Large intestine (tissue), 3 donors: ENCODE data around the gene HDAC4. TPM values are rescaled to one million over a fixed set of nuclear protein-coding genes. Genes with fewer than 3 reads are reported as not detected.

Experiments
- DNase-seq, 2 donors: peaks; one replicate each; pipeline versions ENCODE4 v3.0.0 to v3.0.0-alpha.2; 2013
- H3K27ac ChIP-seq: one replicate; pipeline ENCODE4 v1.5.1; 2013; ENCODE audit warnings: low read length
- H3K27me3 ChIP-seq: 2 replicates; pipeline ENCODE4 v1.6.1; 2013; ENCODE audit warnings: low read length; ENCODE audit not compliant: control insufficient read depth, insufficient read depth
- H3K36me3 ChIP-seq: 2 replicates; pipeline ENCODE4 v1.6.1; 2013; ENCODE audit warnings: low read length; ENCODE audit not compliant: control insufficient read depth, insufficient read depth
- H3K4me1 ChIP-seq: one replicate; pipeline ENCODE4 v1.6.1; 2013; ENCODE audit warnings: low read length; ENCODE audit not compliant: control insufficient read depth, insufficient read depth
- H3K4me3 ChIP-seq: one replicate; pipeline ENCODE4 v1.5.1; 2013; ENCODE audit warnings: low read length
- H3K9me3 ChIP-seq: one replicate; pipeline ENCODE4 v1.6.1; 2013; ENCODE audit warnings: mild to moderate bottlenecking, low read depth, low read length, moderate library complexity; ENCODE audit not compliant: control insufficient read depth
- WGBS: methylation state at CpG from one replicate; pipeline ENCODE4 v1.1.5; 2013; ENCODE audit warnings: low lambda C conversion rate; ENCODE audit not compliant: insufficient coverage; 5-methylcytosine and 5-hydroxymethylcytosine counted together
- polyA plus RNA-seq: library from polyadenylated mRNA; unstranded; fragments of 120-200 nt; gene quantifications from one replicate; pipeline ENCODE4 v1.2.1, GENCODE V29; 2013

The HDAC4 gene
- polyA plus RNA-seq, 1 donor = 10.7 TPM

DNA sequence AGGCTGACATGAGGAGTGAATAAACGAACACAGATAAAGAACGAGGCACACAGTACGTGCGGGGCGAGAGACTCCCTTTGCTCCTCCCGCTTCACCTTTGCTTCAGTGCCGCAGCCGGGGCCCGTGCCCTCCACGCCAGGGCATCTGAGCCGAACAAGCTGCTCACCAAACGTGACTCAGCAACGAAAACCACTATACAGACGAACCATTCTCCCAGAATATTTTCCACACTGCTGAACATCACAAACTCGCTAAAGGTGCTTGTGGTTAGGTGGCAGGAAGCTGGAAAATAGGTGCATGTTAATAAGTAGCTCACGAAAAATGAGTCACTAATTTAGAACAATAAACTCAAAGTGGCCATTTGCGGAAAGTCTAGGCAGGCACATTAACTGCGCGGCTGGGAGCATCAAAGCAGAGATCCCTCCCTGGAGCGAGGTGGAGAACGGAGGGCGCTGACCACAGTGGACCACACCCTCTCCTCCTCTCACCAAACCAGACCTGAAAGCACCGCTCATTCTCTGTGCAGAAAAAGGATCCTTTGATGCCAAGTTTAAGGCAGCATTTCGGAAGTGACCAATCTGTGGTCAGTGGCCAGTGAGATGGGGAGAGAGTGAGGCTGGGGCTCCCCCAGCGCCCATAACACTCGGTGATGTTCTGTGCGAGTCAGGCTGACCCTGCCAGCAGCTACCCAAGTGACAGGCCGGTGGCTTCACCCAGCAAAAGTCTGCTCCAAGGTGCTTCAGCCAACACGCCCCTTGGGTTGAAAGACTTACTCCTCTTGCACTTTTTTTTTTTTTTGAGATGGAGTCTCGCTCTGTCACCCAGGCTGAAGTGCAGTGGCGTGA, 153.2 kb downstream of the HDAC4 start:
- H3K27me3 ChIP-seq = no peaks in the 10 kb centered on the region
- H3K36me3 ChIP-seq = no peaks in the 10 kb centered on the region
- WGBS = no CpG with 5 or more reads among the region's 31 CpGs
- H3K4me3 ChIP-seq = no peak overlapping the region
- no peak overlapping the region for H3K27ac ChIP-seq
- H3K4me1 ChIP-seq = peaks cover 11% of the 10 kb centered on the region
- no peak for DNase-seq
- H3K9me3 ChIP-seq = no peaks in the 10 kb centered on the region

DNA sequence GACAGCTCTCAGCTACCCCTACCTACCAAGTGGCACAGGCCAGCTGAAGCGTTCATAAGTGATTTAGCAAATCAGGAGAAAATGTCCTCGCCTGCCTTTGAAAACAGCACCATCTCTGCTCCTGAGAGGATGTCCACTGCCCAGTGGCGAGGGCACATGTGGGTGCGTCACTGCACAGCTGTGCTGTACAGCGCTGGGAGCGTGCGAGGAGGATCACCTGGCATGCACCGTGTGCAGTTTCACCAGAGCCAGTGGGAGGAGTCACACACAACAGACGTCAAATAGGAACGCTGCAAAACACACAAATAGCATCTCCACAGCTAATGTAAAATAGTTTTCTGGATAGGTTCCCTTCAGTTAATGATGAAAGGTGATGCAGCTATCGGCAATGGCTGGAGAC, 154.1 kb downstream of the HDAC4 start:
- Histone ChIP-seq H3K4me1 (peaks cover 11% of the 10 kb centered on the region), H3K36me3 (no peaks in the 10 kb centered on the region), H3K9me3 (no peaks in the 10 kb centered on the region), H3K27me3 (no peaks in the 10 kb centered on the region), H3K27ac (peak overlapping the region; percentile 33), H3K4me3 (no peak overlapping the region)
- no peak for DNase-seq
- no CpG with 5 or more reads among the region's 11 CpGs for WGBS

DNA sequence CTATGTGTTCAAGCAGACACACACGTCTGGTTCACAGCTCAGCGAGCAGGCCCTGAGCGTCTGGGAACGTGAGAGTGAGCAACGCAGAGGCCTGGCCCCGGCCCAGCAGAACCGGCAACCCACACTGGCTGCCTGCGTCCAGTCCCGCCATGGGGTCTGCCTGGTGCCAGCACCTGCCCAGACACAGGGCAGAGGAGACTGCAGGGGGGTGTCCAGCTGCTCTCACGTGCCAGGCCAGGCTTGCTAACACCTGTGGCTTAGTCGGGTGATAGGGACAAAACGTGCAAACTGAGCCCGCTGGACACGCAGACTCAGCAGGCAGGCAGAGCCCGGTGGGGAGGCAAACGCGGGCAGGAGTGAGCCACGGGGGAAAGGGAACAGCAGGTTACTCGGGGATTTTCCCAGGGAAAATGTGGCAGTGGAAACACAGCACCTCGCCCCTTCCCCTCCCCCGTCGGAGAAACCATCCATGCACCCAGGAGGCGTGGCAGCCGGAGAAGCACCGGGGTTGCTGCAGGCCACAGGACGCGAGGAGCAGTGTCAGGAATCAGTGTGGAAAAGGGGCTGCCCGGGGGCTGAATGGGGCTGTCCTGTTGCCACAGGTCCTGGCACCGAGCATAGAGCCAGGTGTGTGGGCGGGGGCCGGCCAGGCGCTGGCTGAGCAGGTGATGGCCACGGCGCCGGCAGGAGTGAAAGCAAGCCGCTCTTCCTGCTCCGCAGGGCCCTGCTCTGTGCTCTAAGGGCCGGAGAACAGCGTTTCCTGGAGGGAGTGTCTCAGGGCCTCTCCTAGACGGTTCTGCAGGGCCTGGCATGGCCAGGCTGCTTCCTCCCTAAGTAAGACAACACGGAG, 154.7 kb downstream of the HDAC4 start:
- Histone ChIP-seq H3K36me3 (no peaks in the 10 kb centered on the region), H3K27me3 (no peaks in the 10 kb centered on the region), H3K4me1 (peaks cover 11% of the 10 kb centered on the region), H3K27ac (peak overlapping the region; percentile 33), H3K9me3 (no peaks in the 10 kb centered on the region), H3K4me3 (peak overlapping the region; percentile 21)
- DNase-seq = peak in 1 of 2 donors; percentile 47
- WGBS = no CpG with 5 or more reads among the region's 41 CpGs

DNA sequence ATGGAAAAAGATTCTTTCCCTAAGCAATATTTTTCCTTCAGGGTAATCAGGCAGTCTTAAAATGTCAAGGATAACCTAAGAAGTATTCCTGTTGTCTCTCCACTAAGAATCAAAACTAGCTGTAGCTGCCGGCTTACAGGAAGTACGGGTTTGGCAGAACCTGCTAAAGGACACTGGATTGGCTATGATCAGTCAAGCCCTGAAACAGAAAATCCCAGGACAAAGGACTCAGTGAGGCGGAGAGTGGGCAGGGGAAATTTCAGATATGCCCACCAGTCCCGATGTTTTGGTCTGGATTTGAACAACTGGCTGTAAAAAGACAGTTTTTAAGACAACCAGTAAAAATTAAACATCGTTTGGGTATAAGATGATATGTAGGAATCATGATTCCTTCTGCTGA, 155.7 kb downstream of the HDAC4 start:
- WGBS = no CpG with 5 or more reads among the region's 5 CpGs
- DNase-seq = no peak
- Histone ChIP-seq H3K4me3 (no peak overlapping the region), H3K9me3 (no peaks in the 10 kb centered on the region), H3K36me3 (no peaks in the 10 kb centered on the region), H3K27ac (no peak overlapping the region), H3K27me3 (no peaks in the 10 kb centered on the region), H3K4me1 (peaks cover 11% of the 10 kb centered on the region)

DNA sequence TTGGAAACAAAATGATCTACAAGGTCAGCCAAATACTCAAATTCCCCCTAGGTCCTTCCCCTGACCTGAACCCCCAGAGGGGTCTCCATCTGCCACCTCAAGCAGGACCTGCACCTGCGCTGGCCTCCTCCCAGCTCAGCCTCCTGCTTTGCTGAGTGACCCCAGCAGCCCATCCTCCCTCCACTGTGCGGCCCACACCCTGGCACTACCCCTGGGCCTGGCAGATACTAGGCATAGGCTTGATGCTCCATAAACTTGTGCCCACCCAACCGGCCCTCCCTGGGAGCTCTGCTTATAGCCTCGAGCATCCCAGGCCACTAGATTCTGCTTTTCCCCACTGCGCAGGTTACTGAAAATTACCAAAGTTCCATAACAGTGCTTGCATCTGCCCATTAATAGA, 156.2 kb downstream of the HDAC4 start:
- no CpG with 5 or more reads among the region's 5 CpGs for WGBS
- H3K4me1 ChIP-seq = peaks cover 11% of the 10 kb centered on the region

DNA sequence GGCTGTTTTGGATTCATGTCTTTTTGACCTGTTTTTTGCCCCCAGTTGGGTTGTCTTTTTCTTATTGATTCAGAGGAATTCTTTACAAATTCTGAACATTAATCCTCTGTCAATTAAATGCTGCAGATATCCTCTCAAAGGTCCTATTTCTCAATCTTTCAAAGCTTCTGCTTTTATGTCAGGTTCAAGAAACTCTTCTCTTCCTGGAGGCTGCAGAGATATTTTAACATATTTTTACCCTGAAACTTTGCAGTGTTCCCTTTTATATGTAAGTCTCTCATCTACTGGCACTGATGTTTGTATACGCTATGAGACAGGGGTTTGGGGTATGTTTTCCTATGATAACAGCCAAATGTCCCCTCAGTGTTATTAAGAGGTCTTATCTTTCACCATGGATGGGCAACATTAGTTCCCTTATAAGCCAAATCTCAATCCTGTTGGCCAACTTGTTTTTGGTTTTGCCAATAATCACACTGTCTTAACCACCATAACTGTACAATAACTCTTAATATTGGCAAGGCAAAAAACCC, 159.3 kb downstream of the HDAC4 start:
- H3K36me3 ChIP-seq = no peaks in the 10 kb centered on the region
- no peak overlapping the region for H3K4me3 ChIP-seq
- H3K27ac ChIP-seq = no peak overlapping the region
- WGBS = 100% methylated on average over 1 of the region's 1 CpG
- H3K4me1 ChIP-seq = peaks cover 7% of the 10 kb centered on the region
- H3K27me3 ChIP-seq = no peaks in the 10 kb centered on the region
- H3K9me3 ChIP-seq = no peaks in the 10 kb centered on the region
- no peak for DNase-seq

More for the DNA sequence above, 156.2 kb downstream of the HDAC4 start:
- no peaks in the 10 kb centered on the region for H3K9me3 ChIP-seq
- H3K27ac ChIP-seq = no peak overlapping the region
- no peaks in the 10 kb centered on the region for H3K36me3 ChIP-seq
- no peak overlapping the region for H3K4me3 ChIP-seq
- no peaks in the 10 kb centered on the region for H3K27me3 ChIP-seq
- no peak for DNase-seq

DNA sequence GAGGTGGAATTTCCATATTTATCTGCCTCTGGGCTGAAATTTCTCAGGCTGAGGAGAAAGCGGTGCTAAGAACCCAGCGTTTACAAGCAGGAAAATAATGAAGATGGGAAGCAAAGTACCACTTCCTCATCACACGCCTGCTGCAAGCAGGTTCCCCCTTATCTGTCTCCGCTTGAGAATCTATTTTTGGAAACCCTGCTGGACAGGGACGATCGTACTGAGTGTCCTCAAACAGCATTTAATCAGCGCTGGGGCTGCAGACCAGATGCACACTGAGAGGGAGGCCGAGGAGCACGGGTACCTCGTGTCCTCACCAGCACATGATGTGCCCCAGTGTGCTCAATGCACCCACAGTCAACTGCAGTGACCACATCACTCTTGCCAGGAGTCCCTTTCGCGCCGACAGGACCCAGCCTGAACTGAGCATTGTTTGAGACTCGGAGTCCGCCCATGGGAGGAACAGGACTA, 160.4 kb downstream of the HDAC4 start:
- Histone ChIP-seq H3K27ac (peak overlapping the region; percentile 49), H3K4me1 (no peaks in the 10 kb centered on the region), H3K27me3 (no peaks in the 10 kb centered on the region), H3K36me3 (no peaks in the 10 kb centered on the region), H3K9me3 (no peaks in the 10 kb centered on the region), H3K4me3 (no peak overlapping the region)
- WGBS = no CpG with 5 or more reads among the region's 15 CpGs
- DNase-seq = no peak

DNA sequence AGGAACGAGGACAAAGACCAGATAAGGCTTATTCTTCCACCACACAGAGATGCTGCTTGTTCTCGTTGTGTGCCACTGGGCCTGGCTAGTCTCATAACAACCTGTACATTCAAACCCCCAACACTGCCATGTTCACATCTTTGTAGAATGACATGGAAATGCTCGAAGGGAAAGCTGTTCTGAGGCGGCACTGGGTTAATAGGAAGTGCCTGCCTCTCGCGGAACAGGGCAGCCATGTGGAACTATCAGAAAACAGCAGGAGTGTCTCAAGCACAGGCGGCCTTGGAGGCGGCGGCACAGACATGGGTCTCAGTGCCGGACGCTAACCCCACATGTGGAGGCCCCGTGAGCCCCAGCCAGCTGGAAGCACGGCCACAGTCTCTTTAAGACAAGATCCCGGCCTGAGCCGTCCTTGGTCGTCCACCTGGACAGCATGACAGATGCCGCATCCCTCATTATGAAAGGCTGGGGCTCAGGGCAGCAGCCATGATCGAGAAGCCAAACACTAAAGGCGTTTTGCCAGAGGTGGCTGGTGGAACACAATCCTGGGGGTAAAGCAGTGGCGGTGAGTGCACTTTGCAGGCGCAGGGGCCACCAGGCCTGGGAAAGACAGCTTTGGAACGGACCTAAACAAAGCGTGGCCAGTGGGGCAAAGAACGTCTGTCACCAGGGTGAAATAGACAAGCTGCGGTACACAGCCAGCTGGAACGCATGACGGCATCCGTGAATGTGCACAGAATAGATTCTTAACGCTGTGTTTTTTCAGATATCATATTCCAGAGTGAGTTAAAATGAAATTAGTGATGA, 161.0 kb downstream of the HDAC4 start:
- DNase-seq = no peak
- 80% methylated on average over 3 of the region's 29 CpGs for WGBS
- Histone ChIP-seq H3K27me3 (no peaks in the 10 kb centered on the region), H3K27ac (peak overlapping the region; percentile 49), H3K9me3 (no peaks in the 10 kb centered on the region), H3K4me1 (no peaks in the 10 kb centered on the region), H3K4me3 (no peak overlapping the region), H3K36me3 (no peaks in the 10 kb centered on the region)

DNA sequence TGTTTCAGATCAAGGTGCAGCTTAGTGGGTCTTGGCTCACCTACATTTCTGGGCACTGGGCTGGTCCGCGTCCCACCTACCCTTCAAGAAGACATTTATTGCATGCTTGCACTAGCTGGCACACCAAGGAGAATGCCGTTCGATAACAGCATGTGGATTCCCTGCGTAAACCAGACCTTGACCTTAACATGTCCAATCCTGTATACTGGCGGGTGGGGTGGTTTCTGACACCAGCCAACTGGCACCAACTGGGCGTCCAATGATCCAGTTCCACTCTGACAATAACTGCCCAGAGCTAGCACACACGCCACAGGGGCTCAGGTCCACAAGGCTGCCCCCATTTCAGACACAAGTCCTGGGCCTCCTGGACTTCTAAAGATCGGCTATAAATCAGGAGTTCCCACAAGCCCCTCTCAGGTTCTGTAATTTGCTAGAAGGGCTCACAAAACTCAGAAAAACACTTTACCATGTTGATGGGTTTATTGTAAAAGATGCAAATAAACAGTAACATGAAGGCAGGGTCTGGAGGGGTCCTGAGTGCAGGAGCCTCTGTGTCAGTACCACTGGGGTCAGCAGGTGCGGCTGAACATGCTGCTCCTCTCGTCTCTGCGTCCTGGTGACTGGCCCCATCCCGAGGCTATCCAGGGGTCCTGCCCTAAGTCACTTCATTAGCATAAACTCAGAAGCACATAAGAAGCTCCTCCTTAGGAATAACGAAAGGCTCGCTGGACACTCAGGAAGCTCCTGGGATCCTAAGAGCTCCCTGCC, 161.8 kb downstream of the HDAC4 start:
- Histone ChIP-seq H3K27ac (peak overlapping the region; percentile 49), H3K4me3 (no peak overlapping the region), H3K4me1 (no peaks in the 10 kb centered on the region), H3K9me3 (no peaks in the 10 kb centered on the region), H3K27me3 (no peaks in the 10 kb centered on the region), H3K36me3 (no peaks in the 10 kb centered on the region)
- no CpG with 5 or more reads among the region's 15 CpGs for WGBS
- DNase-seq = no peak
